IPS-18c (cell line): ENCODE results near the gene CABP7.

Experiments used
- H3K4me3 ChIP-seq: 2 replicates; pipeline ENCODE4 v1.7.0; 2013; ENCODE audit warnings: low read depth, mild to moderate bottlenecking, low read length, moderate library complexity; ENCODE audit not compliant: insufficient read depth
- H3K9me3 ChIP-seq: one replicate; pipeline ENCODE4 v1.6.1; 2013; ENCODE audit warnings: mild to moderate bottlenecking, low read length, moderate library complexity; ENCODE audit not compliant: control insufficient read depth, insufficient read depth

CABP7 gene

GRCh38 chr22:29715240-29715639, 4.6 kb upstream of the CABP7 start:
- Histone ChIP-seq H3K4me3 (no peak overlapping the region), H3K9me3 (no peaks in the 10 kb centered on the region)

GRCh38 chr22:29715705-29716104, 4.1 kb upstream of the CABP7 start:
- Histone ChIP-seq H3K9me3 (no peaks in the 10 kb centered on the region), H3K4me3 (no peak overlapping the region)

- H3K4me3 ChIP-seq, result no peak overlapping the region
These were observed 2.8 kb upstream of the CABP7 start for GRCh38 chr22:29716814-29717545.

GRCh38 chr22:29717789-29718188, 2.0 kb upstream of the CABP7 start:
- H3K4me3 ChIP-seq, result no peak overlapping the region
- no peaks in the 10 kb centered on the region for H3K9me3 ChIP-seq

More at GRCh38 chr22:29716814-29717545, 2.8 kb upstream of the CABP7 start:
- H3K9me3 ChIP-seq, result no peaks in the 10 kb centered on the region

- H3K9me3 ChIP-seq, result no peaks in the 10 kb centered on the region
- H3K4me3 ChIP-seq, result no peak overlapping the region
These were observed 579 bp upstream of the CABP7 start for GRCh38 chr22:29718949-29719898.

- Histone ChIP-seq H3K4me3 (peak overlapping the region; percentile 25), H3K9me3 (no peaks in the 10 kb centered on the region)
These were observed 1.1 kb downstream of the CABP7 start for GRCh38 chr22:29720811-29721323.

GRCh38 chr22:29722151-29722550, 2.3 kb downstream of the CABP7 start:
- Histone ChIP-seq H3K4me3 (no peak overlapping the region), H3K9me3 (no peaks in the 10 kb centered on the region)

- Histone ChIP-seq H3K9me3 (no peaks in the 10 kb centered on the region), H3K4me3 (no peak overlapping the region)
These were observed 2.8 kb downstream of the CABP7 start for GRCh38 chr22:29722587-29722986.

- no peaks in the 10 kb centered on the region for H3K9me3 ChIP-seq
- no peak overlapping the region for H3K4me3 ChIP-seq
These were observed 4.0 kb downstream of the CABP7 start for GRCh38 chr22:29723766-29724165.

- H3K4me3 ChIP-seq, result no peak overlapping the region
- no peaks in the 10 kb centered on the region for H3K9me3 ChIP-seq
These were observed 5.0 kb downstream of the CABP7 start for GRCh38 chr22:29724843-29725242.

GRCh38 chr22:29726106-29726505, 6.3 kb downstream of the CABP7 start:
- Histone ChIP-seq H3K9me3 (no peaks in the 10 kb centered on the region), H3K4me3 (no peak overlapping the region)

GRCh38 chr22:29726512-29727130, 6.8 kb downstream of the CABP7 start:
- Histone ChIP-seq H3K9me3 (no peaks in the 10 kb centered on the region), H3K4me3 (0 out of 2 replicates have a peak overlapping the region, but pooled peaks have one; percentile 4)

GRCh38 chr22:29727131-29727523, 7.3 kb downstream of the CABP7 start:
- Histone ChIP-seq H3K9me3 (no peaks in the 10 kb centered on the region), H3K4me3 (0 out of 2 replicates have a peak overlapping the region, but pooled peaks have one; percentile 4)

- Histone ChIP-seq H3K4me3 (no peak overlapping the region), H3K9me3 (no peaks in the 10 kb centered on the region)
These were observed 9.4 kb downstream of the CABP7 start for GRCh38 chr22:29729161-29729560.

- Histone ChIP-seq H3K4me3 (no peak overlapping the region), H3K9me3 (no peaks in the 10 kb centered on the region)
These were observed 11.5 kb downstream of the CABP7 start for GRCh38 chr22:29731058-29731850.

- no peaks in the 10 kb centered on the region for H3K9me3 ChIP-seq
These were observed 13.1 kb downstream of the CABP7 start for GRCh38 chr22:29732883-29733282.

More at GRCh38 chr22:29732883-29733282, 13.1 kb downstream of the CABP7 start:
- H3K4me3 ChIP-seq, result no peak overlapping the region
